H9 (cell line): Measurements from ENCODE around the gene GAN. TPM values are rescaled to one million over a fixed set of nuclear protein-coding genes. Genes with fewer than 3 reads are reported as not detected.

Experiments used
- DNase-seq: peaks from one replicate; pipeline ENCODE4 v3.0.0-alpha.2; 2017
- H2AFZ ChIP-seq: one replicate; pipeline ENCODE4 v1.6.1; 2013; ENCODE audit warnings: mild to moderate bottlenecking, low read length, control low read depth, moderate library complexity
- H2AK5ac ChIP-seq: 2 replicates; pipeline ENCODE4 v1.6.1; 2013; ENCODE audit warnings: low read length, control low read depth, mixed read lengths; ENCODE audit not compliant: insufficient read length
- H2BK120ac ChIP-seq: one replicate; pipeline ENCODE4 v1.6.1; 2013; ENCODE audit warnings: low read depth, mild to moderate bottlenecking, low read length, control low read depth, inconsistent platforms; ENCODE audit not compliant: poor library complexity, severe bottlenecking
- H2BK12ac ChIP-seq: 2 replicates; pipeline ENCODE4 v1.6.1; 2013; ENCODE audit warnings: low read length, control low read depth, mixed read lengths, low read depth; ENCODE audit not compliant: insufficient read length
- H2BK15ac ChIP-seq: 2 replicates; pipeline ENCODE4 v1.6.1; 2013; ENCODE audit warnings: low read depth, low read length, control low read depth
- H2BK20ac ChIP-seq: one replicate; pipeline ENCODE4 v1.6.1; 2013; ENCODE audit warnings: low read depth, mild to moderate bottlenecking, low read length, control low read depth, inconsistent platforms; ENCODE audit not compliant: poor library complexity, severe bottlenecking
- H2BK5ac ChIP-seq: 2 replicates; pipeline ENCODE4 v1.6.1; 2013; ENCODE audit warnings: low read length, control low read depth, mixed read lengths; ENCODE audit not compliant: insufficient read length
- H3K14ac ChIP-seq: 2 replicates; pipeline ENCODE4 v1.6.1; 2013; ENCODE audit warnings: low read length, control low read depth; ENCODE audit not compliant: insufficient read depth
- H3K18ac ChIP-seq: 2 replicates; pipeline ENCODE4 v1.6.1; 2013; ENCODE audit warnings: low read depth, mild to moderate bottlenecking, mixed read lengths, low read length, control low read depth; ENCODE audit not compliant: insufficient read length
- H3K23ac ChIP-seq: 2 replicates; pipeline ENCODE4 v1.6.1; 2013; ENCODE audit warnings: low read length, control low read depth, mixed read lengths, low read depth; ENCODE audit not compliant: insufficient read length
- H3K23me2 ChIP-seq: 2 replicates; pipeline ENCODE4 v1.6.1; 2013; ENCODE audit warnings: low read depth, mild to moderate bottlenecking, mixed read lengths, low read length, control low read depth; ENCODE audit not compliant: insufficient read length, poor library complexity, severe bottlenecking
- H3K27ac ChIP-seq: 2 replicates; pipeline ENCODE4 v1.5.1; 2013; ENCODE audit warnings: low read length, control low read depth, mixed read lengths, low read depth; ENCODE audit not compliant: insufficient read length
- H3K27me3 ChIP-seq: 2 replicates; pipeline ENCODE4 v1.6.1; 2013; ENCODE audit warnings: low read length, control low read depth, inconsistent platforms; ENCODE audit not compliant: insufficient read depth
- H3K4ac ChIP-seq: 2 replicates; pipeline ENCODE4 v1.6.1; 2013; ENCODE audit warnings: low read depth, mild to moderate bottlenecking, control low read depth, inconsistent platforms, low read length, moderate library complexity
- H3K4me1 ChIP-seq: 2 replicates; pipeline ENCODE4 v1.6.1; 2013; ENCODE audit warnings: low read length, control low read depth, inconsistent platforms; ENCODE audit not compliant: insufficient read depth
- H3K4me2 ChIP-seq: 2 replicates; pipeline ENCODE4 v1.6.1; 2013; ENCODE audit warnings: low read length, control low read depth, mixed read lengths; ENCODE audit not compliant: insufficient read length, insufficient read depth
- H3K56ac ChIP-seq: 2 replicates; pipeline ENCODE4 v1.6.1; 2013; ENCODE audit warnings: low read depth, mild to moderate bottlenecking, mixed read lengths, low read length, control low read depth; ENCODE audit not compliant: insufficient read length
- H3K79me1 ChIP-seq: 2 replicates; pipeline ENCODE4 v1.6.1; 2013; ENCODE audit warnings: low read depth, mild to moderate bottlenecking, moderate library complexity, low read length, control low read depth, inconsistent platforms; ENCODE audit not compliant: insufficient read depth, poor library complexity, severe bottlenecking
- H3K79me2 ChIP-seq: 2 replicates; pipeline ENCODE4 v1.6.1; 2013; ENCODE audit warnings: low read length, control low read depth, inconsistent platforms; ENCODE audit not compliant: insufficient read depth
- H3K9ac ChIP-seq: 2 replicates; pipeline ENCODE4 v1.6.1; 2013; ENCODE audit warnings: low read length, control low read depth, mixed read lengths; ENCODE audit not compliant: insufficient read length; ENCODE audit errors: extremely low read depth
- H3K9me3 ChIP-seq: one replicate; pipeline ENCODE4 v1.6.1; 2013; ENCODE audit warnings: low read depth, low read length, inconsistent platforms; ENCODE audit not compliant: control insufficient read depth
- H3T11ph ChIP-seq: one replicate; pipeline ENCODE4 v1.6.1; 2013; ENCODE audit warnings: mild to moderate bottlenecking, low read length, control low read depth, inconsistent platforms
- H4K20me1 ChIP-seq: one replicate; pipeline ENCODE4 v1.6.1; 2013; ENCODE audit not compliant: control insufficient read depth, insufficient read length, insufficient read depth
- H4K5ac ChIP-seq: 2 replicates; pipeline ENCODE4 v1.6.1; 2013; ENCODE audit warnings: low read depth, mild to moderate bottlenecking, mixed read lengths, low read length, control low read depth; ENCODE audit not compliant: insufficient read length
- H4K8ac ChIP-seq: replicated peaks from 2 replicates; pipeline ENCODE4 v1.6.1; 2013; ENCODE audit warnings: low read length, control low read depth, mixed read lengths, low read depth; ENCODE audit not compliant: insufficient read length
- H4K91ac ChIP-seq: 2 replicates; pipeline ENCODE4 v1.6.1; 2013; ENCODE audit warnings: low read depth, mild to moderate bottlenecking, moderate library complexity, mixed read lengths, low read length, control low read depth; ENCODE audit not compliant: insufficient read length
- H3K27ac Mint-ChIP-seq, 3 experiments: 2 replicates in 2 of 3; 3 replicates in 1 of 3; pipeline ENCODE4 v1.8.0; 2020 to 2021; ENCODE audit warnings: mixed read lengths in 3 of 3, mild to moderate bottlenecking in 1 of 3, moderate library complexity in 1 of 3
- H3K27me3 Mint-ChIP-seq: 2 replicates; pipeline ENCODE4 v1.8.0; 2021; ENCODE audit warnings: low read depth, mild to moderate bottlenecking, moderate library complexity, mixed read lengths
- H3K36me3 Mint-ChIP-seq, 3 experiments: 2 replicates in 2 of 3; 3 replicates in 1 of 3; pipeline ENCODE4 v1.8.0; 2020 to 2021; ENCODE audit warnings: low read depth in 3 of 3, mixed read lengths in 3 of 3; ENCODE audit not compliant: insufficient read depth in 1 of 3
- H3K4me1 Mint-ChIP-seq, 2 experiments: 2 replicates each; pipeline ENCODE4 v1.8.0; 2020; ENCODE audit warnings: mixed read lengths in 2 of 2
- H3K4me3 Mint-ChIP-seq, 2 experiments: 2 replicates in 1 of 2; 3 replicates in 1 of 2; pipeline ENCODE4 v1.8.0; 2020 to 2021; ENCODE audit warnings: mild to moderate bottlenecking in 2 of 2, mixed read lengths in 2 of 2, moderate library complexity in 1 of 2
- H3K9me3 Mint-ChIP-seq, 2 experiments: 2 replicates in 1 of 2; 3 replicates in 1 of 2; pipeline ENCODE4 v1.8.0; 2020; ENCODE audit warnings: mild to moderate bottlenecking in 2 of 2, mixed read lengths in 2 of 2, moderate library complexity in 1 of 2
- CTCF ChIP-seq: fragments of 200-600 bp; sonication (generic); conservative IDR thresholded peaks from 3 replicates; pipeline ENCODE4 v1.8.0; 2021; ENCODE audit warnings: antibody characterized with exemption, mild to moderate bottlenecking
- WGBS: extraction: QIAGEN DNeasy Blood & Tissue Kit; methylation state at CpG from one replicate; pipeline ENCODE4 v1.1.7; 2013; ENCODE audit warnings: missing lambda C conversion rate, low lambda C conversion rate, mixed read lengths; ENCODE audit not compliant: insufficient read length; ENCODE audit errors: extremely low coverage; 5-methylcytosine and 5-hydroxymethylcytosine counted together
- total RNA-seq: library from RNA; stranded (reverse); gene quantifications from 2 replicates; pipeline ENCODE4 v1.2.1, GENCODE V29; 2021

Gene GAN
- total RNA-seq, 1 experiment from 2014 or later: 20.9 TPM

GRCh38 chr16:81333356-81333755 lies 18.6 kb downstream of the GAN start:
- Histone ChIP-seq H2AFZ (no peak overlapping the region), H4K91ac (no peak overlapping the region), H3K4me1 (no peaks in the 10 kb centered on the region), H2BK20ac (no peak overlapping the region), H2BK12ac (no peak overlapping the region), H3K23me2 (no peaks in the 10 kb centered on the region), H4K8ac (no peak overlapping the region), H3K18ac (no peak overlapping the region), H4K5ac (no peak overlapping the region), H3K79me1 (peaks cover 7% of the 10 kb centered on the region), H2BK5ac (no peak overlapping the region), H4K20me1 (no peaks in the 10 kb centered on the region), H3K4me2 (no peak overlapping the region), H3K27ac (no peak overlapping the region), H3K79me2 (peaks cover 2% of the 10 kb centered on the region; the same call in 1 of the 2 replicates), H2BK15ac (no peak overlapping the region), H2AK5ac (no peak overlapping the region), H3T11ph (no peak overlapping the region), H3K14ac (no peak overlapping the region), H3K27me3 (no peaks in the 10 kb centered on the region), H3K9me3 (no peaks in the 10 kb centered on the region), H2BK120ac (no peak overlapping the region), H3K56ac (no peak overlapping the region), H3K23ac (no peak overlapping the region), H3K4ac (no peak overlapping the region), H3K9ac (no peak overlapping the region)
- DNase-seq: no peak
- Mint-ChIP-seq H3K27me3 (no peaks in the 10 kb centered on the region), H3K27ac (no peak overlapping the region), H3K36me3 (peaks cover 3 to 12% (median 6%) of the 10 kb centered on the region in 3 experiments; a peak in 5 of 7 replicates), H3K4me3 (no peak overlapping the region), H3K4me1 (peaks cover 10 to 13% of the 10 kb centered on the region in 2 experiments), H3K9me3 (peaks cover 0 to 1% of the 10 kb centered on the region in 2 experiments; a peak in 3 of 5 replicates)
- no peak for TF ChIP-seq CTCF
- no CpG with 5 or more reads among the region's 3 CpGs for WGBS
